GM12892 (cell line): ENCODE data around the gene KCNS1.

ENCODE experiments used
- POLR2A ChIP-seq: IDR thresholded peaks from 2 replicates; pipeline ENCODE4 v1.6.1; 2011; ENCODE audit warnings: low read depth, low read length, control low read depth
- POLR2AphosphoS5 ChIP-seq: IDR thresholded peaks from 2 replicates; pipeline ENCODE4 v1.6.1; 2011; ENCODE audit warnings: low read depth, low read length, control low read depth
- TAF1 ChIP-seq: IDR thresholded peaks from 2 replicates; pipeline ENCODE4 v1.6.1; 2011; ENCODE audit warnings: low read depth, mild to moderate bottlenecking, control low read depth, low read length, borderline replicate concordance

- TF ChIP-seq POLR2AphosphoS5: no peak
- no peak for TF ChIP-seq POLR2A
- no peak for TF ChIP-seq TAF1
Measured at GRCh38 chr20:45070932-45071632, 29.8 kb downstream of the KCNS1 start.
